Neural progenitor cell (in vitro differentiated cells): ENCODE data around the gene ABCA1.

ENCODE experiments used
- EZH2 ChIP-seq: fragments of 200-600 bp; sonication (generic); IDR thresholded peaks from 2 replicates; pipeline ENCODE4 v1.6.1; 2017; ENCODE audit warnings: antibody characterized with exemption, mild to moderate bottlenecking, moderate library complexity
- TF ChIP-seq, protein P1 (sequence below): fragments of 200-600 bp; sonication (generic); IDR thresholded peaks from 2 replicates; pipeline ENCODE4 v1.5.1; 2017; ENCODE audit warnings: antibody characterized with exemption, mild to moderate bottlenecking

GRCh38 chr9:104745852-104746251 is 182.1 kb downstream of the ABCA1 start:
- TF ChIP-seq, protein P1, sequence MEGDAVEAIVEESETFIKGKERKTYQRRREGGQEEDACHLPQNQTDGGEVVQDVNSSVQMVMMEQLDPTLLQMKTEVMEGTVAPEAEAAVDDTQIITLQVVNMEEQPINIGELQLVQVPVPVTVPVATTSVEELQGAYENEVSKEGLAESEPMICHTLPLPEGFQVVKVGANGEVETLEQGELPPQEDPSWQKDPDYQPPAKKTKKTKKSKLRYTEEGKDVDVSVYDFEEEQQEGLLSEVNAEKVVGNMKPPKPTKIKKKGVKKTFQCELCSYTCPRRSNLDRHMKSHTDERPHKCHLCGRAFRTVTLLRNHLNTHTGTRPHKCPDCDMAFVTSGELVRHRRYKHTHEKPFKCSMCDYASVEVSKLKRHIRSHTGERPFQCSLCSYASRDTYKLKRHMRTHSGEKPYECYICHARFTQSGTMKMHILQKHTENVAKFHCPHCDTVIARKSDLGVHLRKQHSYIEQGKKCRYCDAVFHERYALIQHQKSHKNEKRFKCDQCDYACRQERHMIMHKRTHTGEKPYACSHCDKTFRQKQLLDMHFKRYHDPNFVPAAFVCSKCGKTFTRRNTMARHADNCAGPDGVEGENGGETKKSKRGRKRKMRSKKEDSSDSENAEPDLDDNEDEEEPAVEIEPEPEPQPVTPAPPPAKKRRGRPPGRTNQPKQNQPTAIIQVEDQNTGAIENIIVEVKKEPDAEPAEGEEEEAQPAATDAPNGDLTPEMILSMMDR = no peak
- TF ChIP-seq EZH2 = no peak
